Measurements from ENCODE around the gene SIM2.

SIM2 gene

GRCh38 chr21:36769051-36769839 lies 70.3 kb downstream of the SIM2 start:
- no peak for DNase-seq

- no peak for DNase-seq
These were observed 74.2 kb downstream of the SIM2 start for GRCh38 chr21:36773117-36773516.

- DNase-seq = no peak
These were observed 75.1 kb downstream of the SIM2 start for GRCh38 chr21:36773995-36774394.

- DNase-seq = no peak
These were observed 78.2 kb downstream of the SIM2 start for GRCh38 chr21:36776981-36777617.

DNA sequence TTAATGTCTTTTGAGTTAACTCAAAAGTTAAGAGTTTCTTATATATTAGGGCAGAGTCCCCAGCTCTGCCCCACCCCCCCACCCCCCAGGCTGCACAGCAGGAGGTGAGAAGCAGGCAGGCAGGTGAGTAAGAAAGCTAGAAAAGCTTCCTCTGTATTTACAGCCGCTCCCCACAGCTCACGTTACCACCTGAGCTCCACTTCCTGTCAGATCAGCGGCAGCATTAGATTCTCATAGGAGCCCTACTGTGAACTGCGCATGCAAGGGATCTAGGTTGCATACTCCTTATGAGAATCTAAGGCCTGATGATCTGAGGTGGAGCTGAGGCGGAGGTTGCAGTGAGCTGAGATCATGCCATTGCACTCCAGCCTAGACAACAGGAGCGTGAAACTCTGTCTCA lies 81.9 kb downstream of the SIM2 start:
- DNase-seq = no peak

DNA sequence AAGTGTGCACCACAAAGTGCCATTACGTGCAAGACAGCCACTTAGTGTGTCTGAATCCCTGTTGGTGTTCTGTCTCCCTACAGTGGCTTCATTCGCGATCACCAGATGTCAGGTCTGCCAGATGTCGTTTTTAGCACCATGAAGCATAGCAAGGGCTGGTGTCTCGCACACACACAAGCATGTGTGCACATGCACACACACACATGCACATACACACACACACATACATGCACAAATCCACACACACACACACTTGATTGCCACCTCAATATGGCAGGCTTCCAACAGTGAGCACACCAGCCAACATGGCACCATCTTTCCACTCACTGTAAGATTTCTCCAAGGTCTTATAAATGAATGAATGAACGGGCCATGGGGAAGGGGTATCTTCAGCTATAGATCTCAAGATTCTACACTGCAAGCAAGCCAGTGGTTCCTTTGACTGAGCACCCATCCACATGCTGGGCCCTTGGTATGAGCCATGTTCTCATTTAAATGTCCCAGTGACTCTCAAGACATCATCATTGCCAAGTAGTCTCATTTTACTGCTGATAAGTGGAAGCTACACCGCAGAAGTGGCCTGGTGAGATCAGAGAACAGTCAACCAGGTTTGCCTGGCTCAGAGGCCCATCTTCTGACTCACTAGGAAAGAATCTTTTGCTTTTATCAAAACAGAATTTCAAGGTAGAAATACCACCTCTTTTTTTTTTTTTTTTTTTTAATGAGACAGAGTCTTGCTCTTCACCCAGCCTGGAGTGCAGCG lies 84.9 kb downstream of the SIM2 start:
- no peak for DNase-seq

GRCh38 chr21:36784947-36785346 lies 86.0 kb downstream of the SIM2 start:
- no peak for DNase-seq

DNA sequence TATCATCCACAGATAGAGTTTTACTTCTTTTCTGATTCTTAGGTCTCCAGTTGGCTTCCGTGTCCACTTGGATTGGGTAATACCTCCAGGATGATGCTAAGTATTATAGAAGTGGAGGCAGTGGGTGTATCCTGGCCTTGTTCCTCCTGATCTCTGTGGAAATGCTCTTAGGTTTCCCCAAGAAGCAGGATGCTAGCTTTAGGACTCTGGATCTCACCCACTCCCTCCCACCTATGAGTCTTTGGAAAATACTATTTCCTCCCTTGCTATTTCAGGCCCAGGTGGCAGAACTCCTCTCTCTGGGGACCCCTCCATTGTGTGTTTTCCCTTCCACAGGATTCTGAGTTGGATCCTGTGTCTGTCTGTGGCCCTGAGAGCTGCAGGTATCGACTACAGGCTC lies 86.7 kb downstream of the SIM2 start:
- no peak for DNase-seq

GRCh38 chr21:36786186-36786585 lies 87.3 kb downstream of the SIM2 start:
- DNase-seq = no peak

- DNase-seq = no peak
These were observed 89.3 kb downstream of the SIM2 start for GRCh38 chr21:36788120-36788638.

DNA sequence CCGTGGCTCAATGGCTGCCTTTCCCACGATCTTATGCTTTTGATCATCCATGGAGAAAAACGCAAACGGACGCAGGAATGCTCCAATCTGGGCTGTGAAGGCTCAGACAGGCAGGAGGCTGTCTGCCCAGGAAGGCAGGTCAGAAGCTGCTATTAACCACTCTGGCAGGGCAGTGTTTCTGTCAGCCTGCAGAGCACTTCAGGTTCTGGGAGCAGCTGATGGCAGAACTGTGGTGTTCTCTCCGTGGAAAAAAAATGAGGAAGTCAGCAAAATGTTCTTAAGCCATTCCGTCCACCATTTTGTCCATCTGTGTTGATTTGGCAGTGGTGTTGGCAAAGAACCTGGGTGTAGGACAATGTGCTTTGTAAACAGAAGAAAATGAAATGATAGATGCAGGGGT lies 91.7 kb downstream of the SIM2 start:
- no peak for DNase-seq

DNA sequence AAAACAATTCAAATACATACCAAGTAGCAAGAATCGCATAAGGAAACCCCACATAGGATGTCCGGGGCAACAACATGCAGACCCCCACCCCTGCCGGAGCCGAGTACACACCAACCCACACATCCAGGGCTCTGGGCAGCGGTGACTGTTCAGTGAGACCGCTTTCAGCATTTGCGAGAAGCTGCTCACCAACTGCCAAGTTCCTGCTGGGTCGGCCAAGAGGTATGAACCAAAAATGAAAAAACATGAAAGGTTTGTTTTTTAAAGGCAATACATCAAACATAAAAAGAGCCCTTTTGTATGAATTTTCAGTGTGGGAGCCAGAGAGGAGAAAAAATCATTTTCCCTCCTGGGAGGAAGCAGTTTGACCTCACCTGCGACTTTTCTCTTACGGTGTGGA lies 92.3 kb downstream of the SIM2 start:
- no peak for DNase-seq

- peak; percentile 55 for DNase-seq
These were observed 93.0 kb downstream of the SIM2 start for GRCh38 chr21:36791695-36792470.

DNA sequence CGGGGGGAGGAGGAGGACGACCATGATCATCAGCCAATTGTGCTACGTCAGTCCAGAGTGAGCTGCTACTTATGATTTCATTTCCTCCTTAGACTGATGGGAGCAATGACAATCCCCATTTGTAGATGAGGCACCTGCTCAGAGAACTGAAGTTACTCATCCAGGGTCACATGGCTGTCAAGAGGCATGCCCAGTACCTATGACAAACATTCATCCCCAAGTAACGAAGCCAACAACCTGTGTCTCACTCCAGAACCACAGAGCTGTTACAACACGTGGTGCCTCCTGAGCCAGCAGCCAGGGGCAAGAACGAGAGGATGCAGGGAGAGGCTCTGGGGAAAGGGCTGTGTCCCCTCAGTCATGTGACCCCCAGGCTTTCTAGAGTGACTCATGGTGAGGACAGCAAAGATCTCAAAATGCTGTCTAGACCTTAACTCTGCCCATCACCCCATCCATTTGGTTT lies 93.6 kb downstream of the SIM2 start:
- peak; percentile 51 for DNase-seq

DNA sequence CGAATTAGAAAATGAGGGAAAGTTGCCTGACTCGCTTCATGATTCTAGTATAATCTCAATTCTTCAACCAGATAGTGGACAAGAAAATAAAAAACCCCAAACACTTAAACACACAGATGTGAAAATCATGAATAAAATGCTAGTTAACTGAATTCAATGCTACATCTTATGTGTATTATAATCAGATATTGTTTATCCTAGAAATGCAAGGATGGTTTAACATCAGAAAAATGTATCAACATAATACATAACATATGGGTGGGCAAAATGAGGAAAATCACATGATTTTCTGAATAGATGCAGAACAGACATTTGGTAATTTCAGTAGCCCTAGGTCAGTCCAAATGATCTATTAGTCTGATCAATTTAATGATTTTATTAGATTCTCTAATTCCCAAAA lies 97.2 kb downstream of the SIM2 start:
- DNase-seq = no peak

DNA sequence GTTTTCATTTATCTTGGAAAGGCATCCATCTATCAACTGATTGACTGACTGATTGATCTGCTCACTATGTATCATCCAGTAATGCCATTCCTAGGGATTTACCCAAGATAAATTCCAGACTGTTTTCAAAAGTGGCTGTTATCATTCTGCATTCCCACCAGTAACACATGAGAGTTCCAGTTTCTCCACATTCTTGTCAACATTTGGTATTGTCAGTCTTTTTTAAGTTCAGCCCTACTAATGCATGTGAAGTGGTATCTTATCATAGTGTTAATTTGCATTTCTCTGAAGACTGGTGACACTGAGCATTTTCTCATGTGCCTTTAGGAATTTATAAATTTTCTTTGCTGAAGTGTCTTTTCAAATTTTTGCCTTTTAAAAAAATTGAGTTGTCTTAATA lies 99.6 kb downstream of the SIM2 start:
- no peak for DNase-seq
